UCSD-AML1 (cell line): ENCODE data around the gene NUAK1.

Experiments
- DNase-seq: peaks from one replicate; lab custom pipeline; 2025; ENCODE audit not compliant: unreplicated experiment; lab: John Stamatoyannopoulos, UW

The NUAK1 gene

DNA sequence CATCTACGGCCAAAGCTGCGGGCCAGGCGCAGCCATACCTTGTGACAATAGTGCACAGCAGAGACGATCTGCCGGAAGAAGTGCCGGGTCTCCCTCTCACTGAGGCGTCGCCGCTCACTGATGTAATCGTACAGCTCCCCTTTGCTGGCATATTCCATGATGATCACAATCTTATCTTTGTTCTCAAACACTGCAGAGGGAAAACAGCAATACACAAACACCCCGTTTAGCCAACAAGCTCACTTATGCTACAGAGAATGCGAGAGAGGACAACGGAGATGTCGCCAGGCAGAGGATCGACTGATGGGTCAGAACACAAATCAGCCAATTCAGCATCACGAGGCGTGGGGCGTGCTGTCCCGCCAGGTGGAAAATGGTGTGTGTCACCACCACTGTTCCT, 52.1 kb downstream of the NUAK1 start:
- DNase-seq, result no peak

DNA sequence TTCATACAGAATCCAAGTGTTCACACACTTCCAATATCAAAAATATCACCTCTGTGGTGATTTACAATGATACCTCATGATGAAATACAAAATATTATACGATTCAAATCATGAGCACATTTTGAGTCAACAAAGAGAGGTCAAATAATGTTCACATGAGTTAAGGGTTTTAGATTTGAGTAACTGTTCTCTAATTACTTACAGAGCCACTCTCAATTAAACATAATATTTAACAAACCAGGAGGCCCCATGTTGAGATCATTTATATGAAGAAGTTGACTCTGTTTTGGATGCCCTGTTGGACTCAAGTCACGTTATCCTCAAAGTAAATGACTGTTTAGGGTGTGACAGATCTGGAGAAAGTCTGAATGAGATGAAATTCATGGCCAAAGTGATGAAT, 53.5 kb downstream of the NUAK1 start:
- DNase-seq, result no peak

DNA sequence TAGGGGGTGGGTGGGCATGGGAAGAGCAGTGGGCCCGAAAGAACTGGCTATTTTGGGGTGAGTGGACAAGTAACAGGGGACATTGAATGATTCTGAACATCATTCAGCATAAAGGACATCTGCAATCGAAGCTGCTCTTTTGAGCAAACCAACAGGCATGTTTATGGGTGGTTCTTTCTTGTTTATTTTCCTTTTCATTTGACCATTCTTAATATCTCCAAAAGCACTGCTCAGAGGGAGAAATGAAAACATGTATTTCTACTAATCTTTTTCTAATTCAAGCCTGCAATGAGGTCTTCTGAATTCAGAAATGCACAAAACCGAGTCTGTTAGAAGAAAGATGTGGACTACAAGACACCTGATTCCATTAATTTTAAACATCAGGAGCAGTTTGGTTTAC, 54.0 kb downstream of the NUAK1 start:
- no peak for DNase-seq

DNA sequence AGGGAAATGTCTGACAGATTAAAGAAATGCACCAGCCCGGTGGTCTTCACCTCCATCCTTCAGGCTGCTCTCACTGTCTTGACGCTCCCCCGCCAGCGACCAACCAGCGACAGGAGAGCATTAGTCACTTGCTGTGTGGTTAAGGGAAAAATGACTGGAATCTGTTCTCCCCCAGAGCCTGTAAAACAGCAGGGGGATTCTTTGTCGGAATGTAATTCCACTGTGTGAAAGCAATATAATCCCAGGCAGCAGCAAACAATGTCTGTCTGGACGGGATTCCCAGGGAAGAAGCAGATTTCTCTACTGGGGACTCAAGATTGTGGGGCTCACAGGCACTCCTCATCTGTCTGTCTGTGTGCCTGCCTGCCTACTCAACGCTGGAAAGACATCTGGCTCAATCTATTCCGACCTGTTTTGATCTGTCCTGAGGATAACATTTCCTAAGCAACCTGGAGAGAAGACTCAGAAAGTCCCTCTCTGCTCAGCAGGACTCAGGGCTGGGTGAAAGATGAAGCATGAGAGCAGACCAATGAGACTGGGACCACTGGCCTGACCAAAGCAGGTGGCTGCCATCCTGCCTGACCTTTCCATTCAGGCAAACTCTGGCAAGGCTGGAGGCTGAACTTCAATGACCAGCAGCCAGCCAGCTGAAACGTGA, 54.6 kb downstream of the NUAK1 start:
- DNase-seq, result no peak

DNA sequence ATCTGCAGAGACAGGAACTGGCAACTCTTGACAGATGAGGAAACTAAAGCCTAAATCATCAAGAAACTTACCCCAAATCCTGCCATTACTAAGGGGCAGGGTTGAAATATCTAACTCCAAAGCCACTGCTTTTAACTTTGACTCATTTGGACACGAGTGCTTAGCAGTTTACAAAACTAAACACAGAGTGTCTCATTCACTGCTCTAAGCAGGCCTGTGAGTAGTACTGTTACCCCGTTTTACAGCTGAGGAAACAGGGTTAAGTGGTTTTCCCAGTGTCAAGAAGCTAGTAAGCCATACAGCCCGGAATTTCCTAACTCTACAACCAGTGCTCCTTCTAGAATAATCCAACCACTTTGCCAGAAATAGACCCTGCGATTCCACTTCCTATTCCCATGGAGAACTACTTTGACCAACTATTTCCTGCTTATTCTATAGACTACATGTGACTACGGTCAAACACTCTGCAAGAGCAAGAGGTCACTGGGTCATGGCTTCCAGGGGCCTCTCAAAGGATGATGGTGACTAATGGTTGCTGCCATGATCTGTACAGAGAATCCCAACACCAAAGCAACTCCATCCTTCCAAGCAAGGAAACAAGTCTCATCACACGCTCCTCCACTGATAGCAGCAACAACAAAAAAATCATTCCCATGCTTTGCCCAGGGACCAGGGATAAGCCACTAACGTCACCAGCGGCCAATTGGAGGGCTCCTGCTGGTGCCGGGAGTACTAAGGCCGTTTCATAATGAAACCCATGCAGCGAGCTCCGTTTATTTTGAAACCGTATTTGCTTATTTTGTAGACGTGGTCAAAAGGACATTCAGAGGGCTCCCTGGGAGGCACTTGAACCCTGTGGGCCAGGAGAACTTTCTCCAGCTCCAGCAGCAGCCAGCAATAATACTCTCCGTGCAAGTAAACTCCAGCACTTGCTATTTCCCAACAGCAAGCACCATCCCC, 56.3 kb downstream of the NUAK1 start:
- no peak for DNase-seq

DNA sequence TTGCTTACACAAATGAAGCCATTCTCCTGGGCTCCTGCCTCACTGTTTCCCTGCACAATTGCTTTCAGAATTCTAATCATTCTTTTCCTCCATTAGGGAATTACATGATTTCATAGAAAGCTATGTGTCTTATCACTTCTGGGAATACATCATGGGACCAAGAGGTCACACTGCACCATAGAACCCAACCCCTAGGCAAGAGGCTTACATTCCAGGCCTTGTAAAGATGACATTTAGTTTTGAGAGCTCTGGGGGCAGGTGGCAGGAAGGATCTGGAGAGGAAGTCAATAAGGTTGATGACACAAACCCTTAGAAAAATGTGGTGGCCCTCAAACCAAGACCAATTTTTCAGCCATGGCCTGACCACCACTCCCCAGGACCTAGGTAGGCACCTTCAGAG, 57.1 kb downstream of the NUAK1 start:
- DNase-seq, result no peak

DNA sequence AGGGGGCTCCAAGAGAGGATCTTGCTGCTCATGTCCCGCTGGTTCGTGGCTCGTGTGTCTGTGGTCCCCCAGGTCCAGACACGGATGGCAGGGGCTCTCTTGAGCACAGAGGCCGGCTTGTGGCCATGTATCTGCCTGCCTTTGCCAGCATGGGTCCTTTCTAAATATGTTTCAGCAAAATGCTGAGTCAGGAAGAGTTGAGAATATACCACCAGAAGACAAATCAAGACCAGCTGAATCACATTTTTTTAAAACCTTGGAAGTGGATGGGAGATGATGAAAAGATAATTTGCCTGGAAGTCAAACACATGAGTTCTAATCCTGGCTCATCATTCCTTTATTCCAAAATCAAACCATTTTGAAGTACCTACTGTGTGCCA, 58.0 kb downstream of the NUAK1 start:
- no peak for DNase-seq

DNA sequence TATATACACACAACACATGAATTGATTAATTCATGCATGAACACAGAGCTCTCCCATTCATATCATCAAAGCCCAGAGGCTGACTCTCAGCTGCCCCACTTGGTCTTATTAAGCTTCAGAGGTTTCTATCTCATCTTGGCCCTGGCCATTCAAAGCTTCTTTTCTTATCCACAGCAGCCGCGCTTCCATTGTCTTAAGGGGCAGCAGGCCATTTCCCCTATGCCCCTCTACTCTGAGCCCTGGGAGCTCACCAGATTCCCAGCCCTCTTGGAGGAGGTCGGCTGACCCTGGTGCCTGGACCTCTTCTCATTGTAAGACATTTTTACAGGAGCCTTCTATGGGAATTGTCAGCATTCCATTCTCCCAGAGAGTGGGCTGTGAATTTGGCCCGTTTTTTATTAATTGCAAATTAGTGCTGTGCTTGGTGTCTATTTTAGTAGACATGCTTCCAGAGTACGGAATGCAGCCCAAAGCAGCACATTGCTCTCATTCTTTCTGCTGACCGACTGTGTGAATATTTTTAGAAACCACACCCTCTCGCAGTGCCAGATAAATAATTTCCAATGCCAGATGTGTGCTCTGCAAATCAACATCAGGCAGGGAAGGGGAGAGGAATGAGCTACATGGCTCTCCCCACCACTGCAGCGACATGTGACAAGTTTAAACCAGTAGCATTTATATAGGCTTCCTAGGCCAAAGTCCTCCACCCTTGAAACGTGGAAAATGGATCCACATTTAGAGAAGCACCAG, 58.5 kb downstream of the NUAK1 start:
- DNase-seq, result no peak

DNA sequence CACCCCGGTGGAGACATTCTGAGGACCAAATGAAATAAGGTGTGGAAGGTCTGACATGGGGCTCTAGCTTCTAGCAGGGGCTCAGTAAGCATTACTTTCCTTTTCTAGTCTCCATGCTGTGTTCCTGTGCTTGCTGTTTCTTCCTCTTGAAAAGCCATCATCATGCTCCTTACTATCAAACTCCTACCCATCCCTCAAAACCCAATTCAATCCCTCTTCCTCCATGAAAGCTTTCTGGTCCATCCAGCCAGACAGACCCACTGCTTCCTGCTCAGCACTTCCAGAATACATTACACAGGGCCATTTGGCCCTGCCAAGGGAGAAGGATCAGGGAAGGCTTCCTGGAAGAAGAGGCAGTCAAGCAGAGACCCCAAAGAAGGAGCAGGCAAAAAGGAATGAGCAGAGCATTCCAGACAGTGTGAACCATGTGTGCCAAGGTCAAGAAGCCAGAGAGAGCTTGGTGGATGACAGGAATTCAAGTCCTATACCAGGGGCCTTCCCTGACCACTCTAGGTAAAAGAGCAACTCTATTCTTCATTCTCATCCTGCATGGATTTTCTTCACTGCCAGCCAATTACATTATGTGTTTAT, 59.5 kb downstream of the NUAK1 start:
- no peak for DNase-seq

DNA sequence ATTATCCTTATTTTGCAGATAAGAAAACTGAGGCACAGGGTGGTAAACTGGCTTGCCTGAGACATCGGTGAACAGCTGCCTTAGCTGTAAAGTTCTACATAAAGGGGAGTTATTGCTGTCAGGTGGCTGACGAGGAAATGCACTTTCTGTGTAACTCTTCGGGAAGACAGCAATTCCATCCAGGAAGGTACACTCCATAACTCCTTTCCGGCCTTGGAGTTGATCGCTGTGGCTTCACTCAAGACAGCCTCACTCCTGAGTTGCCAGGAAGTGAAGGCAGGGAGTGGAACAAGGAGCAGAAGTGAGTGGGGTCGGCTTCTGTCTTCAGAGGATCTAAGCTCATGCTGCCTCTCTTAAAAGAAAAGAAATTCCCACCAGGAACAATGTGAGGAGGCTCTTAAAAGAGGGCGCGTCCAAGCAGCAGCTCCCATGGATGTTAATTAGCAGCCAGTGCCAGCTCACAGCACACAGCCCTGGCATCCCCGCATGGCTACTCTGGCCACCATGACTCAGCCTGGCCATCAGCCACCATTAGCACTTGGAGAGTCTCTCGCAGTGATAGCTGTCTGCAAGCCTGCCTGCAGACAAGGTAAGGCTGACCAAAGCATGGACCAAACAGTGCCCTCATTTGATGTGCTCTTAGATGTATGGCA, 60.3 kb downstream of the NUAK1 start:
- no peak for DNase-seq

DNA sequence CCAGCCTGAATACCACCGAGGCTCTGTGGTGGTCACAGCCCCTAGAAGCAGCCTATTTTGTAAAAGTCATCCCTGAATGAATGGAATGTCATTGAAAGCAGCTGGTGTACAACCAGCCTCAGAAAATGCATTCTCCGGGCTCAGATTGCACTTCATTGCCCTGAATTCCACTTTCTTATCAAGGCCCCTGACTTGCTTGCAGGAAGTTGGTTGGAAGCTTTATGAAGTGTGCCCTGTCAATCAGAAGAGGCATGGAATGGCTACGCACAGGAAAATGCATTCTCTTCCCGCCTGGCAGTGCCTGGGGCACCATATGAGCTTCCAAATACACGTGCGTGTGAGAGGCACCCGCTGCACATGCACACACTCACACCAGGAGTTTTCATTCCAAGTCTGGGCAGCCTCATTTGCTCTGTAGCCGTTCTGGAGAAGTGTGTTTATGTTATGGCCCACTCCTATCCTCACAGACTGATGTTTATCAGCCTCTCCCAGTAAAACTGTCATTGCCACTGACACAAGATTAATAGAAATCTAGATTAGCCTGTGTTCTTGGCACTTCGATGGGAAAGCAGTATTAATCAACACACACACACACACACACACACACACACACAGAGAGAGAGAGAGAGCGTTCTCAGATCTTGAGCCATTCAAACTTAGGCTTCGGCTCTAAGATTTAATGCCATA, 63.9 kb downstream of the NUAK1 start:
- no peak for DNase-seq

DNA sequence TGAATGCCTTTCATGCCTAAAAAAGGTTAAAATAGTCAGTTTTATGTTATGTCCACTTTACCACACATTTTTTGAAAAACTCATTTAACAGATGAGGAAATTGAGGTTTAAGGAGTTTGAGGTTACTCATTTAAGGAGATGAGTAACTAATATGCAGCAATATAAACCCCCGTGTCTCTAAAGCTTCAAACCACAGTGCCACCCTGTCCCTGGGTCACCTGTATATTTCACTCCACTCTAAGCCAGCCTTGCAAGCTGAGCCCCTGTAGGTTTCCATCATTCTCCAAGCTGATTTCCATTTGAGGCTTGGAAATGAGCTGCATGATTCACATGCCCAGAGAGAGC, 64.4 kb downstream of the NUAK1 start:
- DNase-seq, result no peak

DNA sequence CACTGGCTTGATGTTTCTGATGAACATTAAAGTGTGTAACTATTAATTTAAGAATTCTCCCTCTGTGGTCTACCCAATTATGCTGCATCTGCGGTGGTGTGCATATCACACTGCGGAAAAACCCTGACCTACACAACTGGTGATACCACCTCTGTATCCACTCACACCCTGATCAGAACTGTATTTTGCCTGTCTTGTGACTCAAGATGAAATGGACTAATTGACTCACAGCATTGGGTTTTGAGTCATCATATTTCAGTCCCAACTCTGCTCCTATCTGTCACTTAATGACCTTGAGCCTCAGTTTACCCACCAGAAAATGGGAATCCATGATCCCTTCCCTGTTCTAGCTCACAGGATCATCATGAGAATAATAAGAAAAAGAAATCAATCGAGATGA, 65.6 kb downstream of the NUAK1 start:
- no peak for DNase-seq

DNA sequence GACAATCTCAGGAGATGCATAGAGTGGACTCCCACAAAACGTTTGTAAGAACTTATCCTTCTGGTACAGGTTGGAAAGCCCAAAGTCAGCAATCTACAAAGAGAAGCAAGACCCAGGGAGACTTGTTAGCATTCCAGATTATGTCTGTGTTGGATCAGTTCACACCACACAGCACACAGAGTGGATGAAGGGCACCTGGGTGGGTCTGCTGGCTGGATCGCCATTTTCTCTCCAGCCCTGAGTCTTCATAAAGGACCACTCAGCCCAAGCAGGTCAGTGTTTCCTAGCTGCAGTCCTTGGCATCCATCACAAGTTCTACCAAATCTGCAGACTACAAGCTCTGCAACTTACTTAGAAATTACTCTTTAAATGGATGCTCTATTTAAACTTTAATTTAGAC, 66.0 kb downstream of the NUAK1 start:
- no peak for DNase-seq

DNA sequence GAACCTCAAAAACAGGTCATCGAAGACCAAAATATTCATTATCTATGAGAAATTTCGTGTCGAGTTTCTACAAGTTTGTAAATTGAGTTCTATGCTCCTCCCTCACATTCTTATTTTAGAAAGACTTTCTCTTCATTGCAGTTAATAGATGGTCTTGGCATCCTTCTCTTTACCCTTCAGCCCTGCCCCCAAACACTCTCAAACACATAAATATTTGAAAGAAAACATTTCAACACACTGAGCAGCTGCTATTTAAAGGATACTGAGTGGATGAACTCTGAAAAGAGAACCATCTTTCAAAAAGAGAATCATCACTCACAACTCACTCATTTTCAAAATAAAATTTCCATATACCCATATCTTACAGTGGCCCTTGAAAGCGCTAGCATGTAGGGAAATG, 67.1 kb downstream of the NUAK1 start:
- no peak for DNase-seq

DNA sequence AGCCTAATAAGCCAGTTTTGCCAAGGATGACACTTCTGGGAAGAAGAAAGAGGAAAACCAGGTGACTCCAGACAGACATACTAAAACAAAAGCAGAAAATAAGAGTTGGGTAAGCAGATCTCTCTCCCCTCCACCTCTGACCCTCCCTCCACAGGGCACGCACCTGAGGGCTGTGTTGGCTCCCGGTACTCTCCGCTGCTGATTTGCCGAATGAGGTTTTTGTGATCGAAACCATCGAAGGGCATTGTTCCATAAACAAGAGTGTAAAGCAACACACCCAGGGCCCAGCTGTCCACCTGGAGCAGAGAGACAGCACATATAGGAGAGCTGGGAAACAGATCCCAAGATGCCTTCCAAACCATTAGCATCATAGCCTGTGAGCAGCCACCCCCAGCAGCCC, 68.1 kb downstream of the NUAK1 start:
- DNase-seq, result no peak

DNA sequence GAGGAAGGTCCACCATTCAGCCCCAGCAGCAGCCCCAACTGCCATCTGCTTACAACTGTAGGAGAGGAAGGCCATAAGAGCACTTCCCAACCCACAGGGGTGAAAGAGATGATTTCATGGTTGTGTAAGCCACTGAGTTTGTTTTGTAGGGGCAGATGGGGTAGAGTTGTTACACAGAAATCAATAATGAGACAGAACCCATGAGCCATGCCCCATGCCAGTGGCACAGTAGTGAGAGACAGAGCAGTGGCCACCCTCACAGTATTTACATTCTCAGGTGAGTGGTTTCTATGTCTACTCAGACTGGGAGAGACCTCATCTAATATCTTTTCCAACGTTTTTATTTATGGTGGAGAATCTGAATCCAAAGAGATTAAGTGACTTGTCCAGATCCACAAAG, 68.6 kb downstream of the NUAK1 start:
- DNase-seq, result no peak

DNA sequence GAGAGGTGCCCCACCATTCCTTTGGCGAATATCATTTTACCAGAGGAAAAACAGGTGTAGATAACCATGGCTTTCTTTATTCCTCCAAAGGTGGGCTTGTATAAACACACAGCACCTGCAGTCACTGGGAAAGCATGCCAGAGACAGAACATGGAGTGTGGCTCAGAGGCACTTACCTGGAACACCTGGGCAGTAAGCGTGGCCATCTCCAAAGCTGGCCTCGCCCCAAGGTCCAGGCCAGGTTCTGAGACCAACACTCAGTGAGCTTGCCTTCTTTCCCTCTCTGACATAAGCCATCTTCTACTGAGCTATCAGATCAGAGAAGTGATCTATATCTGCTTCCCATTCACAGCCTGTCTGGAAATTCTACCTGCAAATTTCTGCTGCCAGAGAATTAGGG, 70.5 kb downstream of the NUAK1 start:
- DNase-seq, result no peak

DNA sequence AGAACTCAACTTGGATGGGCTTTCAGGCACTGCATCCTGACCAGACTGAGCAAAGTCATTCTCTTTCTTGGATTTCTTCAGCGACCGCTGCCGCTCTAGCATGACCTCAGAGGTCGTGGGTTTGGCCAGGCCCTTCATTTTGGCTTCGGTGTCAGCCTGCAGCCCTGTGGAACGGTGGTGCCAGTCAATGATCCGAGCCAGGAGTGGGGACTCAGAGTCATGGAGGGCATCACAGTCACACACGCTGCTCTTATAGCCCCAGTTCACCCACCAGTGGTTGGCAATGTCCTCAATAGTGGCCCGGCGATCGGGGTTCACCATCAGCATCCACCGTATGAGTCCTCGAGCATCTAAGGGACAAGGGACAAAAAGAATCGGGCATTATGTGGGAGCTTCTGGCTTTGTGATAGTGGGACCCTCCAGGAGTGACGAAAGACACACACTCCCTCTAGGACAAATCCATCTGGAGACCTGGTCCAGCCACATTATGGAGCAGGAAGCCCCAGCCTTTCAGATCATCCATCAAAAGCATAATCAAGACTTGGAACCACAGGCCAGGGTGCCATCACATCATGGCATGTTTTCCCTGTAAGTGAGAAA, 71.0 kb downstream of the NUAK1 start:
- no peak for DNase-seq

DNA sequence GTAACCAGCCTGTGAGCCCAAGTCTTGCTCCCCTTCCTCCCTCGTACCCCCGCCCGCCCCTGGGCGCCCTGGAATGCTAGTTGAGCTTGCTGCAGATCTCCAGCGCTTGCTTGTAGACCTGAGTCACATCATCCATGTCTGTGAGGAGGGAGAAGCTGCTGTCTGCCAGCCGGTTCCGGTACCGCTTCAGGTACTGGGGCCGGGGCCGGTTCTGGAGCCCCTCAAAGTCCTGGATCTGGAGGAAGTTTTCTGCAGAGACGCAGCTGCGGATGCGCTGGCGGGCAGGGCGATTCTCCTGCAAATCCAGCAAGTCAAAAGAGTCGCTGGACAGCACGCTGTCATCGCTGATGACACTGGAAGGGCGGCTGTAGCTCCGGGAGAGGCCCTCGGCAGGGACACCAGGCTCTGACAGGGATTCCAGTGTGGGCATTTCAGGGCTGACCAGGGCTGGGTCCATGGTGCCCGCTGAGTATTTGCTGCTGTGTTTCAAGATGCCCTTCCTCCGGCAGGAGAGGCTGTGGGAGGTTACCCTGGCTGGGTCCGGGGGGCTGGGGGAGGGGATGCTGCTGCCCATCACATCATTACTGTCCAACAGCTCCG, 71.9 kb downstream of the NUAK1 start:
- DNase-seq, result no peak
